SU-DHL-6 (cell line): Measurements from ENCODE around the gene FIBIN.
"Not testable (repeated sequence)": the region's sequence is repeated elsewhere in the genome, so short reads cannot be mapped to it uniquely, and the experiment has no call there.

Experiments
- H2AFZ ChIP-seq: fragments of 200-600 bp; sonication (generic); 2 replicates; pipeline ENCODE4 v1.6.1; 2014; ENCODE audit warnings: low read depth, mild to moderate bottlenecking, moderate library complexity, mixed read lengths, antibody characterized with exemption, low read length; ENCODE audit not compliant: severe bottlenecking
- H3F3A ChIP-seq: fragments of 200-600 bp; shearing (Covaris generic); 2 replicates; pipeline ENCODE4 v1.6.0; 2016; ENCODE audit warnings: antibody characterized with exemption, mild to moderate bottlenecking; ENCODE audit not compliant: insufficient read depth
- H3K27ac ChIP-seq: fragments of 200-600 bp; sonication (generic); 2 replicates; pipeline ENCODE4 v1.5.1; 2016; ENCODE audit warnings: low read depth, mild to moderate bottlenecking, low read length, moderate library complexity, mixed read lengths
- H3K27me3 ChIP-seq: fragments of 200-600 bp; sonication (generic), shearing (Covaris generic); 2 replicates; pipeline ENCODE4 v1.6.0; 2014; ENCODE audit warnings: mild to moderate bottlenecking, low read length
- H3K36me3 ChIP-seq: fragments of 200-600 bp; sonication (generic); 2 replicates; pipeline ENCODE4 v1.6.1; 2014; ENCODE audit warnings: mild to moderate bottlenecking, low read length, mixed read lengths
- H3K4me2 ChIP-seq: fragments of 300-600, 200-600 bp; shearing (Covaris generic), sonication (generic); 2 replicates; pipeline ENCODE4 v1.6.0; 2014; ENCODE audit warnings: low read length, low read depth, mild to moderate bottlenecking; ENCODE audit not compliant: poor library complexity, severe bottlenecking
- H3K4me3 ChIP-seq: fragments of 200-600 bp; sonication (generic); 2 replicates; pipeline ENCODE4 v1.5.1; 2014; ENCODE audit warnings: antibody characterized with exemption, low read length, mild to moderate bottlenecking, mixed read lengths; ENCODE audit not compliant: insufficient read depth, poor library complexity, severe bottlenecking
- H3K79me2 ChIP-seq: fragments of 200-600 bp; sonication (generic); 2 replicates; pipeline ENCODE4 v1.6.1; 2014; ENCODE audit warnings: mild to moderate bottlenecking, low read length, moderate library complexity; ENCODE audit not compliant: insufficient read depth
- H3K9ac ChIP-seq: fragments of 200-600 bp; sonication (generic); 2 replicates; pipeline ENCODE4 v1.7.0; 2014; ENCODE audit warnings: mild to moderate bottlenecking, low read length
- H3K9me2 ChIP-seq: fragments of 200-600 bp; sonication (generic); replicated peaks from 2 replicates; pipeline ENCODE4 v1.6.1; 2014; ENCODE audit warnings: low read length; ENCODE audit not compliant: insufficient read depth
- H3K9me3 ChIP-seq: fragments of 200-600 bp; sonication (generic); 2 replicates; pipeline ENCODE4 v1.6.1; 2014; ENCODE audit warnings: low read length, mixed read lengths; ENCODE audit not compliant: insufficient read depth
- H4K20me1 ChIP-seq: fragments of 200-600 bp; sonication (generic); 2 replicates; pipeline ENCODE4 v1.6.1; 2014; ENCODE audit warnings: low read depth, mild to moderate bottlenecking, antibody characterized with exemption, low read length, moderate library complexity, mixed read lengths
- CTCF ChIP-seq: fragments of 200-600 bp; sonication (generic); IDR thresholded peaks from one replicate; pipeline ENCODE4 v1.5.1; 2017; ENCODE audit warnings: antibody characterized with exemption, mild to moderate bottlenecking, low read length, moderate library complexity; ENCODE audit not compliant: insufficient read depth, poor library complexity, severe bottlenecking
- EZH2phosphoT487 ChIP-seq: fragments of 200-600 bp; sonication (generic), shearing (Covaris generic); conservative IDR thresholded peaks from 2 replicates; pipeline ENCODE4 v1.6.1; 2018; ENCODE audit warnings: mild to moderate bottlenecking, antibody characterized with exemption, low read length, moderate library complexity, mixed read lengths

The FIBIN gene

GRCh38 chr11:26994631-26995095, 751 bp downstream of the FIBIN start:
- H3K79me2 ChIP-seq, result no peaks in the 10 kb centered on the region
- H3K9ac ChIP-seq, result no peak overlapping the region
- H3K4me2 ChIP-seq, result no peak overlapping the region
- no peaks in the 10 kb centered on the region for H3K9me3 ChIP-seq
- H3K27ac ChIP-seq, result no peak overlapping the region
- no peak overlapping the region for H3K4me3 ChIP-seq
- H3K27me3 ChIP-seq, result no peaks in the 10 kb centered on the region
- no peak overlapping the region for H2AFZ ChIP-seq
- H3K36me3 ChIP-seq, result no peaks in the 10 kb centered on the region
- no peak for TF ChIP-seq EZH2phosphoT487
- H3F3A ChIP-seq, result no peaks in the 10 kb centered on the region
- no peaks in the 10 kb centered on the region for H4K20me1 ChIP-seq
- no peaks in the 10 kb centered on the region for H3K9me2 ChIP-seq

- Histone ChIP-seq H3K27me3 (no peaks in the 10 kb centered on the region), H3F3A (no peaks in the 10 kb centered on the region), H3K9ac (no peak overlapping the region), H3K4me3 (no peak overlapping the region), H3K27ac (no peak overlapping the region), H3K9me2 (no peaks in the 10 kb centered on the region), H3K79me2 (no peaks in the 10 kb centered on the region), H3K36me3 (no peaks in the 10 kb centered on the region), H3K4me2 (no peak overlapping the region), H4K20me1 (no peaks in the 10 kb centered on the region), H3K9me3 (no peaks in the 10 kb centered on the region), H2AFZ (no peak overlapping the region)
- TF ChIP-seq EZH2phosphoT487 (no peak), CTCF (no peak)
Measured at GRCh38 chr11:26995701-26996460, 2.0 kb downstream of the FIBIN start.

- Histone ChIP-seq H3K27me3 (no peaks in the 10 kb centered on the region), H3K4me3 (no peak overlapping the region), H3K36me3 (no peaks in the 10 kb centered on the region), H3K4me2 (no peak overlapping the region), H3K9me2 (no peaks in the 10 kb centered on the region), H4K20me1 (no peaks in the 10 kb centered on the region), H3F3A (no peaks in the 10 kb centered on the region), H3K27ac (no peak overlapping the region), H3K9ac (no peak overlapping the region), H3K79me2 (no peaks in the 10 kb centered on the region), H3K9me3 (no peaks in the 10 kb centered on the region), H2AFZ (no peak overlapping the region)
- TF ChIP-seq EZH2phosphoT487 (no peak), CTCF (no peak)
Measured at GRCh38 chr11:26997378-26997777, 3.5 kb downstream of the FIBIN start.

GRCh38 chr11:27001136-27001730, 7.3 kb downstream of the FIBIN start:
- not testable (repeated sequence) for H3K4me2 ChIP-seq, H3F3A ChIP-seq, H3K9ac ChIP-seq, H3K27me3 ChIP-seq, H2AFZ ChIP-seq, H4K20me1 ChIP-seq, H3K36me3 ChIP-seq, H3K9me2 ChIP-seq, H3K4me3 ChIP-seq, H3K27ac ChIP-seq, H3K9me3 ChIP-seq, H3K79me2 ChIP-seq
